T1000 (cell line): ENCODE data around the gene IGSF5.
"Not testable (repeated sequence)": the region's sequence is repeated elsewhere in the genome, so short reads cannot be mapped to it uniquely, and the experiment has no call there.

ENCODE experiments used
- DNase-seq: peaks from one replicate; lab custom pipeline; 2025; ENCODE audit warnings: mixed read lengths; lab: John Stamatoyannopoulos, UW

The IGSF5 gene

GRCh38 chr21:39744883-39745282, at the start of gene IGSF5:
Gene IGSF5, plus strand, starts transcription at chr21:39745183. Its CDS starts 327 bp downstream, at chr21:39745510.
- not testable (repeated sequence) for DNase-seq

GRCh38 chr21:39696196-39696595, 48.8 kb upstream of the IGSF5 start:
- no peak for DNase-seq

GRCh38 chr21:39696618-39697017, 48.4 kb upstream of the IGSF5 start:
- DNase-seq: no peak

GRCh38 chr21:39700318-39700717, 44.7 kb upstream of the IGSF5 start:
- no peak for DNase-seq

- DNase-seq: no peak
Observed at GRCh38 chr21:39703578-39703977, 41.4 kb upstream of the IGSF5 start.

- DNase-seq: no peak
Observed at GRCh38 chr21:39705849-39706248, 39.1 kb upstream of the IGSF5 start.

- DNase-seq: no peak
Observed at GRCh38 chr21:39707316-39707715, 37.7 kb upstream of the IGSF5 start.

- no peak for DNase-seq
Observed at GRCh38 chr21:39710866-39711265, 34.1 kb upstream of the IGSF5 start.

- no peak for DNase-seq
Observed at GRCh38 chr21:39712273-39712672, 32.7 kb upstream of the IGSF5 start.

GRCh38 chr21:39712976-39713375, 32.0 kb upstream of the IGSF5 start:
- no peak for DNase-seq

GRCh38 chr21:39713905-39714304, 31.1 kb upstream of the IGSF5 start:
- no peak for DNase-seq

- DNase-seq: no peak
Observed at GRCh38 chr21:39714331-39714730, 30.7 kb upstream of the IGSF5 start.

- no peak for DNase-seq
Observed at GRCh38 chr21:39715804-39716397, 29.1 kb upstream of the IGSF5 start.

- no peak for DNase-seq
Observed at GRCh38 chr21:39720126-39720778, 24.7 kb upstream of the IGSF5 start.

GRCh38 chr21:39721885-39722284, 23.1 kb upstream of the IGSF5 start:
- DNase-seq: no peak

- DNase-seq: no peak
Observed at GRCh38 chr21:39724944-39725343, 20.0 kb upstream of the IGSF5 start.

- no peak for DNase-seq
Observed at GRCh38 chr21:39726133-39726532, 18.9 kb upstream of the IGSF5 start.

GRCh38 chr21:39727401-39728120, 17.4 kb upstream of the IGSF5 start:
- no peak for DNase-seq

GRCh38 chr21:39728341-39728740, 16.6 kb upstream of the IGSF5 start:
- no peak for DNase-seq

- no peak for DNase-seq
Observed at GRCh38 chr21:39730418-39731157, 14.4 kb upstream of the IGSF5 start.

- no peak for DNase-seq
Observed at GRCh38 chr21:39736716-39737115, 8.3 kb upstream of the IGSF5 start.

- DNase-seq: no peak
Observed at GRCh38 chr21:39737376-39738000, 7.5 kb upstream of the IGSF5 start.
